ENCODE data around the gene WNK2. TPM values are rescaled to one million over a fixed set of nuclear protein-coding genes. Genes with fewer than 3 reads are reported as not detected.
A peak's percentile ranks its signal among the peaks of the same experiment; 100 is the strongest.

WNK2 gene
- total RNA-seq, 4 donors from 2014 or later: 0.28 to 1.7 (median 0.47) TPM

- DNase-seq (ENCODE audit: low spot score) (no peak), ATAC-seq (ENCODE audit: low FRiP score) (no peak)
- TF ChIP-seq CTCF (IDR thresholded peaks at IDR 0.05): no peak
Observed at GRCh38 chr9:93220627-93221026, 36.7 kb downstream of the WNK2 start.

- ATAC-seq (ENCODE audit: low FRiP score) (no peak), DNase-seq (ENCODE audit: low spot score) (no peak)
- no peak for TF ChIP-seq CTCF (IDR thresholded peaks at IDR 0.05)
Observed at GRCh38 chr9:93221044-93221443, 37.1 kb downstream of the WNK2 start.

GRCh38 chr9:93222890-93223259 lies 38.9 kb downstream of the WNK2 start:
- DNase-seq (ENCODE audit: low spot score) (no peak), ATAC-seq (ENCODE audit: low FRiP score) (no peak)
- no peak for TF ChIP-seq CTCF (IDR thresholded peaks at IDR 0.05)

- ATAC-seq (ENCODE audit: low FRiP score) (peak; percentile 46), DNase-seq (ENCODE audit: low spot score) (no peak)
- no peak for TF ChIP-seq CTCF (IDR thresholded peaks at IDR 0.05)
Observed at GRCh38 chr9:93223260-93224180, 39.6 kb downstream of the WNK2 start.

GRCh38 chr9:93224591-93224990 lies 40.7 kb downstream of the WNK2 start:
- no peak for DNase-seq (ENCODE audit: low spot score)
- no peak for TF ChIP-seq CTCF (IDR thresholded peaks at IDR 0.05)
- ATAC-seq (ENCODE audit: low FRiP score): no peak

- ATAC-seq (ENCODE audit: low FRiP score): no peak
- TF ChIP-seq CTCF (IDR thresholded peaks at IDR 0.05): no peak
Observed at GRCh38 chr9:93225417-93225816, 41.5 kb downstream of the WNK2 start.

GRCh38 chr9:93225892-93226291 lies 42.0 kb downstream of the WNK2 start:
- ATAC-seq (ENCODE audit: low FRiP score) (no peak), DNase-seq (ENCODE audit: low spot score) (no peak)
- TF ChIP-seq CTCF (IDR thresholded peaks at IDR 0.05): no peak

More at GRCh38 chr9:93225417-93225816, 41.5 kb downstream of the WNK2 start:
- no peak for DNase-seq (ENCODE audit: low spot score)

Measured in omental fat pad (tissue), 4 donors.